ENCODE data around the gene HDAC10.

Gene HDAC10

GRCh38 chr22:50269970-50270665, 19.1 kb upstream of the HDAC10 start, which contains the start of gene MAPK11:
MAPK11 (minus strand) TSS chr22:50270380; CDS start chr22:50270292, 88 bp downstream.
- DNase-seq: peak; percentile 77

GRCh38 chr22:50269573-50269969, 18.5 kb upstream of the HDAC10 start:
- no peak for DNase-seq

- no peak for DNase-seq
These were observed 17.6 kb upstream of the HDAC10 start for GRCh38 chr22:50268655-50269113.

DNA sequence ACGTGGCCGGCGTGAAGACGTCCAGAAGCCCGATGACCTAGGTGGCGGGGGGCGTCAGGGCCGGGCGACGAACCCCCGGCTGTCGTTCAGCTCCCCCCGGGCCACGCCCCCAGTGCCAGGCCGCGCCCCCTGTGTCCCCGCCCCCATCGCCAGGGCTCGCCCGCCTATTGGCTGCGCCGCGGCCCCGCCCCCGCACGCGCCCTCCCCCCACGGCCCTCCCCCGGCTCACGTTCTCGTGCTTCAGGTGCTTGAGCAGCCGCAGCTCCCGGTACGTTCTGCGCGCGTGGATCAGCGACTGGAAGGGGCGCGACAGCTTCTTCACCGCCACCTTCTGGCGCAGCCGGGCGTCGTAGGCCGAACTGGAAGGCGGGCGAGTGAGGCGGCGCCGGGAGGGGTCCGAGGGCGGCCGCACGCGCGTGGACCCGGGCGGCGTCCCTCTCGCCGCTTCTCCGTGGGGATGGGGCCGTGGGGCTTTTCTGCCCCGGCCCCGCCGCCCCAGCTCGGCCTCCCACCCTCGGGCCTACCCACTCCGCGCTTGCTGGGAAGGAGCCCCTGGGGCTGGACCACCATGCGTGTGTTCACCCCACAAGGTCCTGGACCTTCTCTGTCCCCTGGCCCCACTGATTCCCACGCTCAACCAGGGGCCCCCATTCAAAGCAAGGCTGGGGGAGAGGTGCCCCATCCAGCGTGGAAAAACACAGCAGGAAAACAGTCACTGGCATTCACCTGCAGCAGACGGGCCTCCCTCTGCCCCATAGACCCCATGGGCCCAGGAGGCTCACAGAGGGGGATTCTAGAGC, 16.7 kb upstream of the HDAC10 start:
- DNase-seq: peak; percentile 58

GRCh38 chr22:50266994-50267393, 15.9 kb upstream of the HDAC10 start:
- DNase-seq: no peak

GRCh38 chr22:50264946-50265669, 14.0 kb upstream of the HDAC10 start:
- no peak for DNase-seq

GRCh38 chr22:50264104-50264745, 13.2 kb upstream of the HDAC10 start:
- DNase-seq: no peak

DNA sequence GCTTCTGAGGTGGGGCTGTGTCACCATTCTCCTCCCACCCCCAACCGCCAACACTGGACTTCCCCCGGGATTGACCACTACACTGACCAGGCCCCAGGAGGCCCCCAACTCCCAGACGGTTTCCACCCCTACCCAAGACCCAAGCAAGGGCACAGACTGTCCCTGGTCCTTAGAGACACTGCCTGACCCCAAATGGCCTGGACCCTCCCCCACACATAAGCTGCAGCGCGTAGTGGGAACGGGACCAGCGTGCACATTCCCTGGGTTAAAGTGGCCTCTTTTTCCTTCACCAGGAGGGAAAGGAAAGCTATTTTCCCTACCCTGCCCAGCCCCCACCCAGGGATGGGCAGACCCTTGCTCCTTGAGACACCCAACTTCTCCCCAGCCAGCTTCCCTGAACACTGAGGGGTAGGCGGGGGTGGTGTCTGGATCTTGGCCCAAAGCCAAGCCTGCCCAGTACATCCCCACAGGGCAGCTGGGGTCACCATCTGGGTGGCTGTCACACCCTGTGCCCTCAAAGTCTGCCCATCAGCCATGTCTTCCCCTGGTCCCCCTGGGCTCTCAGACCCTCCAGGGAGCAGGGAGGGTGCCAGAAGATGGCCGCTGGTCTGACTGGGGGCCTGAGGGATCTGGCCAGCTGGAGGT, 12.0 kb upstream of the HDAC10 start:
- no peak for DNase-seq

DNA sequence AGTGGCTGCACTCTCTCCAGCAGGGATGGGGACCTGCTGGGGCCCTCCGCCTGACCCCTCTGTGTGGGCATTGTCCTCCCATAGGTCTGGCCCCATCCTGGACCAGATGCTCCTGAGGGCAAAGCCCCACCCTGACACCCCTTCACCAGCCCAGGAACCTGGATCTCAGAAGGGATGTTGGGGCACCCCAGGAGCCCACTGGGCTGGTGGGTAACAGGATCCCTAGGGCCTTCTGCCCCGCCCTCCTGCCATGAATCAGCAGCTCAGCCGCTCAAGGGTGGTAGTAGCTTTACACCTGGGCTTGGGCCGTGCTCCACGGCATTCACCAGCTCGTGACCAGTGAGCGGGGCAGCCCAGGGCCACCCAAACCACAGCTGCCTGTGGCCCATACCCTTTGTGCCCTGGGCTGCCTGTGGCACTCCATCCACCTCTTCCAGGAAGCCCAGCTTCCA, 11.4 kb upstream of the HDAC10 start:
- DNase-seq: no peak

- DNase-seq: no peak
These were observed 10.8 kb upstream of the HDAC10 start, which contains the start of gene MAPK12 for GRCh38 chr22:50261615-50262459. MAPK12 (minus strand) TSS chr22:50261683; CDS start chr22:50261509, 174 bp downstream.

- DNase-seq: peak; percentile 40
These were observed 9.9 kb upstream of the HDAC10 start for GRCh38 chr22:50260801-50261614.

- DNase-seq: no peak
These were observed 9.4 kb upstream of the HDAC10 start for GRCh38 chr22:50260434-50260800.

DNA sequence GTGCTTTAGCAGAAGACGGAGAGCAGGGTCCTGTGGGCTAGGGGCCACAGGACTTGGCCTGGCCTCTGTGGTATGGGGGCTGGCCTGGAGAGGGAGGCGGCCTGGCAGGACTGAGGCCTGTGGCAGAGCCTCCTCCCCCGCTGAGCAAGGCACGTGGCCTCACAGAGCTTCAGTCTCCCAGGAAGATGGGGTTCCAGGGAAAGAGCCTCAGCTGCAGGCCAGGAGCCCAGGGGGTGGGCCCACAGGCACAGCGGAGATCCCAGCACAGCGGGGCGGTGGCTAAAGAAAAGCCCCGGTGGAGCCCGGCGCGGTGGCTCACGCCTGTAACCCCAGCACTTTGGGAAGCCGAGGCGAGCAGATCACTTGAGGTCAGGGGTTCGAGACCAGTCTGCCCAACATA, 8.2 kb upstream of the HDAC10 start:
- no peak for DNase-seq

DNA sequence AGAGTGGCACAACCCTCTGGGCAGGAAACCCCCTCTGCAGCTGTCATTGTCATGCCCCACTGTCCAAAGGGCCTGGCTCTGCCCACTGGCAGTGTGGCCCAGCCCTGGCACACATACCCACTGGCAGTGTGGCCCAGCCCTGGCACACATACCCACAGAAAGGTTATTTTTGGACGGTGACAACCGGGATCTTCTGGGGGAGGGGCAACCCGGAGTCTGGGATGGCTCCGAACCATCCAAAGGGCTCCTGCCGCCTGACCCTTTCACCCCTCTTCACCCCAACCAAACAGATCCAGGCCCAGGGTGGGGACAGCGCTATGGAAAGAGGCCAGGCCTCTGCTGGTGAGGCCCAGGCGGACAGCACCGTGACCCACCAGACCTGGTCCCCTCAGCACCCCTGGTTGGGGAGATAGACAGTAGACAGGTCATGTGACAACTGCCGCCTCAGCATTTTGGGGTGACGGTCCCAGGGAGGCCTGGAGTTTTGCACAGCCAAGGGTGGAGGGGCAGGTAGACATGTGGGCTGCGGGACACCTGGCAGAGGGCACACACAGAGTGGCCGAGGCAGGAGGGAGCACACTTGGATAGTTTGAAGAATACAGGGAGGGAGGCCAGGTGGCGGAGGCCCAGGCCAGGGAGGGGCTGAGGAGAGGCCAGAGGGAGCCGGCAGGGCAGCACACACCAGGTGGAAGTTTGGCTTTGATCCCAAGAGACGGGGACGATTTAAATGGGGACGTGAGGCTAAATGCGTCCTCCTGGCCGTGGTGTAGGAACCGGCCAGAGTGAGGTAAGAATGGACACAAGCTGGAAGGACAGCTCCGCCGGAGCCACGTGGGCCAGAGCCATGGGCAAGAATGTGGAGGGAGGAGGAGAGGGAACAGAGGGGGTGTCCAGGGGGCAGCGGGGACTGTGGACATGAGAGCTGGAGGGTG, 7.6 kb upstream of the HDAC10 start:
- no peak for DNase-seq

DNA sequence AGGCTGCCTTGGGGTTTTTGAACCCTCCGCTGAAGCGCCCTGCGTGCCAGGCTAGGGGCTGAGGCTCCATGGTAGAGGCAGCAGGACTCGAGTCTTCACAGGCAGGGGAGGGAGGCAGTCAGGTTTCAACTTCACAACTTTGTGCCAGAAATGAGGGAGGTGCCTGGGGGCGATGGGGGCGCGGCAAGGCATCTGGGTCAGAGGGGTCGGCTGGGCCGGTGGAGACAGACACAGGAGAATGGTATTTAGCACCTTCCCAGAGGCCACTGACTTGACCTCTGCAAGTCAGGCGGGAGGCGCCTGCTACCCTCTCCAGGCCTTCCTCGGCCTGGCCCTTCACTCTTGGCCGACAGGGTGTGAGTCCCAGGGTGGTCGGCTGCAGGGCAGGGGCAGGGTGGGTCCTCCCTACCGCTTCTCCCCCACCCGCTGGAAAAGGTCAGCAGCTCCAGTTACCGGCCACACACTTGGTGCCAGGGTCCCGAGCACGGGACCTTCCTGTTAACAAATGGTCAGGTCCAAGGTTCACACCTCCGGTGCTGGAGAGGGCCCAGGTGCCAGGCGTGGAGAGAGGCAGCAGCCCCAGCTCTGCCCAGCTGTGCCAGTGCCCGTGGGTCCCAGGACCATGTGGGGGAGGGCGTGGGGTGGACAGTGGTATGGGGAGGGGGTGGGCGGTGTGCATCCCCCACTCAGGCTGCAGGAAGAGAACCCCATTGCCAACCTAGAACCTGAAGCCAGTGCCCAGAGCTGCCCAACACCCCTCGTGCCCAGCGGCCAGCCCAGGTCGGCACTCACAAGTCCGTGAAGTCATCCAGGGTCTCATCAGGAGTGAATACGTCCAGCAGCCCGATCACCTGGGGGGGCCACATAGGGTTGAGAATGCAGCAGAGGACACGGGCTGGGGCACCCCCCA, 6.6 kb upstream of the HDAC10 start:
- DNase-seq: no peak

- no peak for DNase-seq
These were observed 6.0 kb upstream of the HDAC10 start for GRCh38 chr22:50257041-50257440.

GRCh38 chr22:50256258-50256862, 5.3 kb upstream of the HDAC10 start:
- DNase-seq: no peak

- DNase-seq: no peak
These were observed 4.5 kb upstream of the HDAC10 start for GRCh38 chr22:50255607-50256006.
